HepG2 (cell line): ENCODE measurements around the gene MRGPRF. TPM values are rescaled to one million over a fixed set of nuclear protein-coding genes. Genes with fewer than 3 reads are reported as not detected.
A peak's percentile ranks its signal among the peaks of the same experiment; 100 is the strongest.

Experiments used
- ATAC-seq: fragments of 200-7000 bp; cut with Tn5 transposase; 3 replicates; pipeline ENCODE4 v1.9.1; 2020; ENCODE audit warnings: mild to moderate bottlenecking, moderate library complexity
- BruUV-seq: library from RNA; stranded (reverse); fragments of 400-500 nt; replicated peaks from 2 replicates; lab custom pipeline; 2021; lab: Mats Ljungman, UMichigan
- CTCF ChIA-PET: fragments of 300-600 bp; formaldehyde crosslinking; extraction: SDS; loops from one replicate; lab custom pipeline; 2021; ENCODE audit warnings: low total read pairs, inconsistent platforms, low intra/inter-chr PET ratio; lab: Yijun Ruan, JAX
- POLR2A ChIA-PET: fragments of 350-600 bp; sonication (Branson Sonifier 250); formaldehyde crosslinking; loops from one replicate; lab custom pipeline; 2020; ENCODE audit warnings: antibody characterized with exemption, inconsistent platforms; lab: Yijun Ruan, JAX
- DNase-seq: peaks from one replicate; pipeline ENCODE4 v3.0.0-alpha.2; 2015; ENCODE audit warnings: low spot score
- FAIRE-seq: peaks from 3 replicates; lab custom pipeline; 2011; peaks lifted over from hg19 to GRCh38; lab: Jason Lieb, UNC
- H2AFZ ChIP-seq: one replicate; pipeline ENCODE4 v1.6.1; 2011; ENCODE audit warnings: low read length, inconsistent platforms
- H3K27ac ChIP-seq: fragments of 300-600 bp; 3 replicates; pipeline ENCODE4 v1.8.0; 2011; ENCODE audit warnings: mixed run types, mild to moderate bottlenecking, mixed read lengths, low read length, inconsistent platforms; ENCODE audit not compliant: insufficient read depth; ENCODE audit errors: extremely low read length
- H3K27me3 ChIP-seq, 2 experiments: fragments of 200-600 bp in 1 of 2; 2 replicates in 1 of 2; 3 replicates in 1 of 2; pipeline versions ENCODE4 v1.6.0 to v1.8.0; 2011; ENCODE audit warnings: low read length in 2 of 2, mild to moderate bottlenecking in 2 of 2, moderate library complexity in 2 of 2, inconsistent platforms in 1 of 2; ENCODE audit not compliant: insufficient read depth in 2 of 2, control insufficient read depth in 1 of 2
- H3K36me3 ChIP-seq, 2 experiments: fragments of 200-600 bp in 1 of 2; replicated peaks in 1 of 2; 2 replicates in 1 of 2; 3 replicates in 1 of 2; pipeline versions ENCODE4 v1.5.1 to v1.8.0; 2011; ENCODE audit warnings: low read length in 2 of 2, inconsistent platforms in 1 of 2; ENCODE audit not compliant: insufficient read depth in 2 of 2, control insufficient read depth in 1 of 2
- H3K4me1 ChIP-seq: 2 replicates; pipeline ENCODE4 v1.5.1; 2012; ENCODE audit warnings: low read length, inconsistent platforms; ENCODE audit not compliant: insufficient read depth
- H3K4me2 ChIP-seq: 2 replicates; pipeline ENCODE4 v1.6.0; 2011; ENCODE audit warnings: low read depth, low read length, inconsistent platforms
- H3K4me3 ChIP-seq, 3 experiments: fragments of 200-600 bp in 1 of 3; sonication (generic), shearing (Covaris generic) in 1 of 3; replicated peaks in 1 of 3; 2 replicates each; pipeline ENCODE4 v1.5.1; 2011 to 2016; ENCODE audit warnings: low read length in 3 of 3, inconsistent platforms in 2 of 3, low read depth in 2 of 3, mild to moderate bottlenecking in 2 of 3, control low read depth in 1 of 3, mixed read lengths in 1 of 3; ENCODE audit not compliant: insufficient read depth in 1 of 3
- H3K79me2 ChIP-seq: one replicate; pipeline ENCODE4 v1.6.1; 2011; ENCODE audit warnings: low read length, inconsistent platforms; ENCODE audit not compliant: insufficient read depth
- H3K9ac ChIP-seq: 2 replicates; pipeline ENCODE4 v1.6.0; 2011; ENCODE audit warnings: mild to moderate bottlenecking, low read depth, low read length, inconsistent platforms; ENCODE audit not compliant: insufficient read depth
- H3K9me3 ChIP-seq: 2 replicates; pipeline ENCODE4 v1.5.1; 2012; ENCODE audit warnings: mild to moderate bottlenecking, low read length
- H4K20me1 ChIP-seq: 2 replicates; pipeline ENCODE4 v1.6.0; 2011; ENCODE audit warnings: inconsistent platforms, mild to moderate bottlenecking, low read length, moderate library complexity; ENCODE audit not compliant: insufficient read depth
- ARID5B ChIP-seq: IDR thresholded peaks from 2 replicates; pipeline ENCODE4 v1.4.0; 2020; ENCODE audit warnings: mild to moderate bottlenecking, missing genetic modification reagents
- CTCF ChIP-seq: sonication (generic); formaldehyde crosslinking; IDR thresholded peaks from 2 replicates; pipeline ENCODE4 v1.5.0; 2020; ENCODE audit warnings: mild to moderate bottlenecking, missing genetic modification reagents, moderate library complexity
- MXI1 ChIP-seq: IDR thresholded peaks from 3 replicates; pipeline ENCODE4 v1.6.1; 2012; ENCODE audit warnings: low read depth, low read length, inconsistent platforms, borderline replicate concordance
- SALL1 ChIP-seq: sonication (generic); formaldehyde crosslinking; IDR thresholded peaks from 2 replicates; pipeline ENCODE4 v1.8.0; 2022; ENCODE audit warnings: mild to moderate bottlenecking, missing genetic modification reagents
- ZMAT3 ChIP-seq: sonication (generic); formaldehyde crosslinking; conservative IDR thresholded peaks from 2 replicates; pipeline ENCODE4 v1.7.0; 2021; ENCODE audit warnings: missing genetic modification reagents
- ZNF549 ChIP-seq: sonication (generic); formaldehyde crosslinking; IDR thresholded peaks from 2 replicates; pipeline ENCODE4 v1.5.0; 2020; ENCODE audit warnings: missing genetic modification reagents
- ZNF615 ChIP-seq: sonication (generic); formaldehyde crosslinking; IDR thresholded peaks from 2 replicates; pipeline ENCODE4 v1.5.0; 2020; ENCODE audit warnings: mild to moderate bottlenecking, missing genetic modification reagents, borderline replicate concordance
- ZNF781 ChIP-seq: sonication (generic); formaldehyde crosslinking; IDR thresholded peaks from 2 replicates; pipeline ENCODE4 v1.5.1; 2020; ENCODE audit warnings: borderline replicate concordance, mild to moderate bottlenecking, missing genetic modification reagents; ENCODE audit errors: not compliant biosample characterization
- WGBS: methylation state at CpG from one replicate; pipeline ENCODE4 v1.1.6; 2017; ENCODE audit warnings: low lambda C conversion rate; 5-methylcytosine and 5-hydroxymethylcytosine counted together
- in situ Hi-C: cut with HindIII; loops from 2 replicates; pipeline ENCODE4 v1.10.0; 2017; ENCODE audit warnings: low pct_unique_long_range_greater_than_20kb; ENCODE audit not compliant: extremely low pct_ligation_motif_present
- intact Hi-C: fragments of 100-400 bp; cut with micrococcal nuclease; formaldehyde crosslinking; loops from one replicate; pipeline ENCODE4 v1.10.0; 2022; ENCODE audit not compliant: unreplicated experiment
- polyA plus RNA-seq, 8 experiments: library from polyadenylated mRNA; depleted of rRNA in 3 of 8; stranded (reverse) in 7 of 8; unstranded in 1 of 8; fragments of >200 nt; fragmentation: Illumina TruSeq in 4 of 8; extraction: Trizol in 4 of 8; gene quantifications; 2 replicates each; pipeline versions ENCODE4 v1.2.1 to v1.2.3, GENCODE V29; 2011 to 2016; ENCODE audit warnings: low read depth in 4 of 8, missing spikeins in 1 of 8, mixed read lengths in 1 of 8; ENCODE audit not compliant: insufficient read depth in 1 of 8
- total RNA-seq, 5 experiments: library from RNA; depleted of rRNA; stranded (reverse); fragments of >200 nt; fragmentation: Illumina TruSeq; extraction: Trizol; gene quantifications; 2 replicates each; pipeline ENCODE4 v1.2.3, GENCODE V29; 2016; ENCODE audit warnings: low read depth in 1 of 5

The MRGPRF gene
- total and polyA plus RNA-seq, 2 of the 13 experiments (the other 11 are each of a cell fraction or from before 2014, with no cell fraction given), result not detected

- ATAC-seq (no peak), DNase-seq (no peak), FAIRE-seq (no peak)
- in situ Hi-C loops, result no loop called here
- Histone ChIP-seq H3K79me2 (no peaks in the 10 kb centered on the region), H3K9me3 (no peaks in the 10 kb centered on the region), H3K27ac (no peak overlapping the region), H4K20me1 (no peaks in the 10 kb centered on the region), H3K4me2 (no peak overlapping the region), H3K27me3 (peaks cover 1 to 25% of the 10 kb centered on the region in 2 experiments), H3K9ac (no peak overlapping the region), H3K36me3 (no peaks in the 10 kb centered on the region), H3K4me3 (no peak overlapping the region), H2AFZ (no peak overlapping the region), H3K4me1 (no peaks in the 10 kb centered on the region)
- intact Hi-C loops, result no loop called here
- ChIA-PET CTCF (no interaction called here), POLR2A (no interaction called here)
- 51% methylated on average over 12 of the region's 21 CpGs for WGBS
- BruUV-seq, result no TSS peak
- TF ChIP-seq CTCF, result peak; percentile 19; the same call in 1 of the 2 replicates
- no peak for TF ChIP-seq SALL1 (CRISPR knock-in tag)
Observed at GRCh38 chr11:69035150-69035945, 22.3 kb upstream of the MRGPRF start.

GRCh38 chr11:69034123-69034867, 21.2 kb upstream of the MRGPRF start:
- in situ Hi-C loops, result no loop called here
- ATAC-seq (no peak), FAIRE-seq (no peak), DNase-seq (no peak)
- Histone ChIP-seq H3K27ac (no peak overlapping the region), H3K36me3 (no peaks in the 10 kb centered on the region), H3K9me3 (no peaks in the 10 kb centered on the region), H3K9ac (no peak overlapping the region), H3K79me2 (no peaks in the 10 kb centered on the region), H3K27me3 (peaks cover 1 to 25% of the 10 kb centered on the region in 2 experiments), H4K20me1 (no peaks in the 10 kb centered on the region), H3K4me2 (no peak overlapping the region), H3K4me3 (no peak overlapping the region), H2AFZ (no peak overlapping the region), H3K4me1 (no peaks in the 10 kb centered on the region)
- WGBS, result 54% methylated on average over 20 of the region's 22 CpGs
- intact Hi-C loops, result no loop called here
- ChIA-PET CTCF (no interaction called here), POLR2A (no interaction called here)
- BruUV-seq, result no TSS peak
- TF ChIP-seq ZMAT3 (CRISPR knock-in tag) (no peak), ARID5B (CRISPR knock-in tag) (no peak), ZNF615 (CRISPR knock-in tag) (no peak), ZNF549 (CRISPR knock-in tag) (no peak), ZNF781 (CRISPR knock-in tag) (no peak), MXI1 (no peak)
